GM23248 (cell line): Measurements from ENCODE around the gene OAF. TPM values are rescaled to one million over a fixed set of nuclear protein-coding genes. Genes with fewer than 3 reads are reported as not detected.
A peak's percentile ranks its signal among the peaks of the same experiment; 100 is the strongest.

ENCODE experiments used
- DNase-seq: peaks from one replicate; pipeline ENCODE4 v3.0.0-alpha.2; 2015
- H2AFZ ChIP-seq: fragments of 200-600 bp; sonication (generic); 2 replicates; pipeline ENCODE4 v1.6.1; 2016; ENCODE audit warnings: antibody characterized with exemption
- H3F3A ChIP-seq: fragments of 200-600 bp; sonication (generic); 2 replicates; pipeline ENCODE4 v1.6.1; 2016; ENCODE audit warnings: mild to moderate bottlenecking, antibody characterized with exemption, mixed run types; ENCODE audit not compliant: insufficient read depth
- H3K27ac ChIP-seq: fragments of 200-600 bp; sonication (generic); 2 replicates; pipeline ENCODE4 v1.5.1; 2016; ENCODE audit warnings: mild to moderate bottlenecking
- H3K27me3 ChIP-seq: fragments of 200-600 bp; sonication (generic); replicated peaks from 2 replicates; pipeline ENCODE4 v1.6.1; 2016; ENCODE audit warnings: mild to moderate bottlenecking; ENCODE audit not compliant: insufficient read depth
- H3K36me3 ChIP-seq: fragments of 200-600 bp; sonication (generic); 2 replicates; pipeline ENCODE4 v1.6.1; 2016; ENCODE audit warnings: low read depth, mild to moderate bottlenecking
- H3K4me1 ChIP-seq: fragments of 200-600 bp; sonication (generic); 2 replicates; pipeline ENCODE4 v1.6.1; 2016; ENCODE audit warnings: mild to moderate bottlenecking; ENCODE audit not compliant: insufficient read depth
- H3K4me2 ChIP-seq: fragments of 200-600 bp; sonication (generic); one replicate; pipeline ENCODE4 v1.6.1; 2016; ENCODE audit warnings: mild to moderate bottlenecking; ENCODE audit not compliant: unreplicated experiment
- H3K4me3 ChIP-seq: fragments of 200-600 bp; sonication (generic); 2 replicates; pipeline ENCODE4 v1.5.1; 2016; ENCODE audit warnings: mild to moderate bottlenecking
- H3K79me2 ChIP-seq: fragments of 200-600 bp; sonication (generic); 2 replicates; pipeline ENCODE4 v1.6.1; 2016; ENCODE audit warnings: mild to moderate bottlenecking; ENCODE audit not compliant: insufficient read depth
- H3K9ac ChIP-seq: fragments of 200-600 bp; sonication (generic); 2 replicates; pipeline ENCODE4 v1.6.1; 2016; ENCODE audit warnings: mild to moderate bottlenecking
- H3K9me2 ChIP-seq: fragments of 200-600 bp; sonication (generic); 2 replicates; pipeline ENCODE4 v1.6.1; 2016; ENCODE audit warnings: mixed run types, mild to moderate bottlenecking, moderate library complexity; ENCODE audit not compliant: insufficient read depth
- H3K9me3 ChIP-seq: fragments of 200-600 bp; sonication (generic); one replicate; pipeline ENCODE4 v1.6.1; 2017; ENCODE audit warnings: low read depth
- H4K20me1 ChIP-seq: fragments of 200-600 bp; sonication (generic); 2 replicates; pipeline ENCODE4 v1.6.0; 2016; ENCODE audit not compliant: insufficient read depth
- EZH2 ChIP-seq: fragments of 200-600 bp; sonication (generic); IDR thresholded peaks from 2 replicates; pipeline ENCODE4 v1.6.1; 2018; ENCODE audit warnings: antibody characterized with exemption, mild to moderate bottlenecking; ENCODE audit not compliant: insufficient read depth, poor library complexity, severe bottlenecking
- EZH2phosphoT487 ChIP-seq: fragments of 200-600 bp; sonication (generic); IDR thresholded peaks from 2 replicates; pipeline ENCODE4 v1.6.1; 2018; ENCODE audit warnings: antibody characterized with exemption, moderate library complexity, mild to moderate bottlenecking, low read depth; ENCODE audit not compliant: insufficient read depth
- WGBS, 2 experiments: methylation state at CpG; one replicate each; pipeline ENCODE4 v1.1.6; 2015 to 2017; ENCODE audit warnings: low lambda C conversion rate in 2 of 2, low coverage in 1 of 2; ENCODE audit errors: missing lambda C conversion rate in 2 of 2; 5-methylcytosine and 5-hydroxymethylcytosine counted together
- in situ Hi-C: fragments of 300-500 bp; cut with MboI; formaldehyde crosslinking; loops from 2 replicates; pipeline ENCODE4 v1.15.0; 2020
- polyA plus RNA-seq: library from polyadenylated mRNA; unstranded; fragments of >200 nt; fragmentation: Nextera tagmentation; extraction: Ambion mirVana; gene quantifications from 2 replicates; pipeline ENCODE4 v1.2.1, GENCODE V29; 2016
- total RNA-seq: library from RNA; depleted of rRNA; stranded (reverse); fragments of >200 nt; shearing (Covaris generic); gene quantifications from 2 replicates; pipeline ENCODE4 v1.2.3, GENCODE V29; 2014

OAF gene
- total and polyA plus RNA-seq, 2 experiments from 2014 or later = 80.0 to 116 TPM

DNA sequence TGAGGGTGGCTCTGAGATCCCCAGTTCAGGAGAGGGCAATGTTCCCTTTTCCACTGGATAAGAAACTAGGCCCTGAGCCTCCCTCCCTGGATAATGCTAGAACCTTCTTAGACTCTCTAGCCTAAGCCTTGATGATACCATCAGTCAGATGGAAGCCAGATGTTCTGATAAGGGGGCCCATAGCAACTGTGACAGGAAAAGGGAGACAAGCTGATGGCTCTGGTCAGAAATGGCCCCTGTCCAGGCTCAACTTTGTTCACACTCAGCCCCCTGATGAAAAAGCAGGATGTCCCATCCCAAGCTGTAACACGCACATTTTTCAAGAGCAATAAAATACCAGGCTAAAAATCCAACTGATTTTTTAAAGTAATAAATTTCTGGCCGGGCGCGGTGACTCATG, 7.2 kb upstream of the OAF start:
- H3F3A ChIP-seq = no peaks in the 10 kb centered on the region; the same call in 1 of the 2 replicates
- no peak for DNase-seq
- H3K4me2 ChIP-seq = no peak overlapping the region
- no peaks in the 10 kb centered on the region for H3K27me3 ChIP-seq
- H3K27ac ChIP-seq = no peak overlapping the region
- peaks cover 10% of the 10 kb centered on the region for H3K4me1 ChIP-seq
- H3K9me2 ChIP-seq = no peaks in the 10 kb centered on the region
- H3K4me3 ChIP-seq = no peak overlapping the region
- no peaks in the 10 kb centered on the region for H3K9me3 ChIP-seq
- H3K79me2 ChIP-seq = no peaks in the 10 kb centered on the region
- no peaks in the 10 kb centered on the region for H4K20me1 ChIP-seq
- no peaks in the 10 kb centered on the region for H3K36me3 ChIP-seq
- H2AFZ ChIP-seq = no peak overlapping the region
- in situ Hi-C loops = no loop called here
- TF ChIP-seq EZH2 = no peak
- no peak for TF ChIP-seq EZH2phosphoT487
- no peak overlapping the region for H3K9ac ChIP-seq
- WGBS, 2 experiments = 94 to 95% methylated on average over 4 of the region's 4 CpGs

- Histone ChIP-seq H3K27ac (no peak overlapping the region), H3K27me3 (no peaks in the 10 kb centered on the region), H3K36me3 (no peaks in the 10 kb centered on the region), H4K20me1 (no peaks in the 10 kb centered on the region), H3K4me2 (no peak overlapping the region), H3F3A (peaks cover 15% of the 10 kb centered on the region), H3K4me3 (no peak overlapping the region), H3K9ac (no peak overlapping the region), H2AFZ (no peak overlapping the region), H3K79me2 (no peaks in the 10 kb centered on the region), H3K4me1 (peaks cover 24% of the 10 kb centered on the region), H3K9me3 (no peaks in the 10 kb centered on the region), H3K9me2 (no peaks in the 10 kb centered on the region)
- in situ Hi-C loops = no loop called here
- 66 to 67% methylated on average over 7 of the region's 7 CpGs for WGBS, 2 experiments
- DNase-seq = peak; percentile 91
- TF ChIP-seq EZH2phosphoT487 (no peak), EZH2 (no peak)
Observed at GRCh38 chr11:120205596-120206161, 5.2 kb upstream of the OAF start.

DNA sequence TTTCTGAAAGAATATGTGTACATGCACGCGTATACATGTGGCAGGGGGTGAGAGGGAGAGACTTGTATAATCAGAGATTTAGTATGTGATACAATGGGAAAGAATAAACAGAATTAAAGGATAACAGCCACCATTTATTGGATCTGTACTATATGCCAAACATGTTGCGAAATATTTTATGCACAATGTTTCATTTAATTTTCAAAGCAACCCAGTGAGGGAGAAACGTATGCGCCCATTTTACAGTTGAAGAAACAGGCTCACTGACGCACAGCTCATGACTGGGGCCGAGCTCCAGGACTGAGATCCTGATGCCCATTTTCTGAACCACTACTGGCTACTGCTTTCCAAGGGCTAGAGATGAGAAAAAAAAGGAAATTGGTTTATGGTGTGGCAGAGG, 3.3 kb upstream of the OAF start:
- WGBS, 2 experiments = 98% methylated on average over 7 of the region's 7 CpGs
- in situ Hi-C loops = no loop called here
- no peaks in the 10 kb centered on the region for H4K20me1 ChIP-seq
- TF ChIP-seq EZH2 (no peak), EZH2phosphoT487 (no peak)
- H3K27ac ChIP-seq = no peak overlapping the region
- H3K79me2 ChIP-seq = peaks cover 10% of the 10 kb centered on the region
- H3K36me3 ChIP-seq = no peaks in the 10 kb centered on the region
- DNase-seq = no peak
- H3K4me3 ChIP-seq = no peak overlapping the region
- H2AFZ ChIP-seq = no peak overlapping the region
- H3K9me2 ChIP-seq = no peaks in the 10 kb centered on the region
- H3K4me1 ChIP-seq = peaks cover 26% of the 10 kb centered on the region
- H3K9ac ChIP-seq = no peak overlapping the region
- no peaks in the 10 kb centered on the region for H3K27me3 ChIP-seq
- H3K4me2 ChIP-seq = no peak overlapping the region
- H3K9me3 ChIP-seq = no peaks in the 10 kb centered on the region
- peaks cover 15% of the 10 kb centered on the region for H3F3A ChIP-seq

GRCh38 chr11:120208001-120208441, 2.8 kb upstream of the OAF start:
- Histone ChIP-seq H3K27ac (peak overlapping the region; percentile 39; the same call in 1 of the 2 replicates), H3K27me3 (no peaks in the 10 kb centered on the region), H3K9ac (no peak overlapping the region), H4K20me1 (no peaks in the 10 kb centered on the region), H2AFZ (no peak overlapping the region), H3K36me3 (no peaks in the 10 kb centered on the region), H3K9me2 (no peaks in the 10 kb centered on the region), H3K79me2 (peaks cover 15% of the 10 kb centered on the region), H3F3A (peaks cover 15% of the 10 kb centered on the region), H3K4me1 (peaks cover 31% of the 10 kb centered on the region), H3K4me2 (no peak overlapping the region), H3K4me3 (no peak overlapping the region), H3K9me3 (no peaks in the 10 kb centered on the region)
- WGBS, 2 experiments = 92% methylated on average over 13 of the region's 13 CpGs
- in situ Hi-C loops = no loop called here
- no peak for DNase-seq
- TF ChIP-seq EZH2phosphoT487 (no peak), EZH2 (no peak)
